Stimulated activated CD4-positive, alpha-beta T cell treated with anti-CD3 and anti-CD28 coated beads, Interleukin-4, amount 100 ng/mL, for 48 hours (primary cell): ENCODE data around the gene SLCO4A1.
"Not testable (repeated sequence)": the region's sequence is repeated elsewhere in the genome, so short reads cannot be mapped to it uniquely, and the experiment has no call there.

Experiments used
- DNase-seq, 2 donors: peaks; one replicate each; pipeline ENCODE4 v3.0.0-alpha.2; 2020; ENCODE audit warnings: low read depth in 2 of 2

The SLCO4A1 gene

GRCh38 chr20:62665153-62665754 is 23.0 kb downstream of the SLCO4A1 start:
- DNase-seq, result no peak

GRCh38 chr20:62665826-62666735 is 23.8 kb downstream of the SLCO4A1 start:
- DNase-seq, result no peak

GRCh38 chr20:62666736-62667529 is 24.6 kb downstream of the SLCO4A1 start:
- no peak for DNase-seq

GRCh38 chr20:62667530-62668440 is 25.5 kb downstream of the SLCO4A1 start:
- DNase-seq, result no peak

- DNase-seq, result peak in 1 of 2 donors; percentile 8
Measured at GRCh38 chr20:62668441-62669027, 26.2 kb downstream of the SLCO4A1 start.

- DNase-seq, result no peak
Measured at GRCh38 chr20:62669249-62669648, 26.9 kb downstream of the SLCO4A1 start.

- DNase-seq, result no peak
Measured at GRCh38 chr20:62670156-62670555, 27.9 kb downstream of the SLCO4A1 start.

GRCh38 chr20:62670998-62671397 is 28.7 kb downstream of the SLCO4A1 start:
- DNase-seq, result no peak

GRCh38 chr20:62671765-62672164 is 29.5 kb downstream of the SLCO4A1 start:
- no peak for DNase-seq

GRCh38 chr20:62674370-62674769 is 32.1 kb downstream of the SLCO4A1 start:
- DNase-seq, result no peak

GRCh38 chr20:62675156-62675876 is 33.0 kb downstream of the SLCO4A1 start:
- DNase-seq, result no peak

- no peak for DNase-seq
Measured at GRCh38 chr20:62675877-62676260, 33.6 kb downstream of the SLCO4A1 start.

GRCh38 chr20:62676976-62677375 is 34.7 kb downstream of the SLCO4A1 start:
- DNase-seq, result no peak

GRCh38 chr20:62677678-62678077 is 35.4 kb downstream of the SLCO4A1 start:
- no peak for DNase-seq

GRCh38 chr20:62678553-62678952 is 36.2 kb downstream of the SLCO4A1 start:
- DNase-seq, result no peak

- no peak for DNase-seq
Measured at GRCh38 chr20:62679978-62680589, 37.8 kb downstream of the SLCO4A1 start.

- no peak for DNase-seq
Measured at GRCh38 chr20:62682912-62683517, 40.7 kb downstream of the SLCO4A1 start.

- not testable (repeated sequence) for DNase-seq
Measured at GRCh38 chr20:62683660-62684322, 41.5 kb downstream of the SLCO4A1 start.

- no peak for DNase-seq
Measured at GRCh38 chr20:62684981-62685380, 42.7 kb downstream of the SLCO4A1 start.
